ENCODE data around the gene RAB3D. TPM values are rescaled to one million over a fixed set of nuclear protein-coding genes. Genes with fewer than 3 reads are reported as not detected.

The RAB3D gene
- total RNA-seq, 1 donor from 2014 or later: 33.6 TPM

GRCh38 chr19:11377756-11378155 lies 38.3 kb upstream of the RAB3D start:
- H3K4me1 ChIP-seq: peaks cover 12 to 52% of the 10 kb centered on the region in 2 donors
- intact Hi-C loops (cut with DNase I): no loop called here
- no peak overlapping the region for H3K4me3 ChIP-seq
- H3K27ac ChIP-seq: peak overlapping the region; percentile 63 to 85
- DNase-seq (ENCODE audit: low spot score in 2 of 2): no peak
- no peaks in the 10 kb centered on the region for H3K9me3 ChIP-seq
- H3K27me3 ChIP-seq: no peaks in the 10 kb centered on the region
- no peaks in the 10 kb centered on the region for H3K36me3 ChIP-seq
- TF ChIP-seq CTCF (IDR thresholded peaks at IDR 0.05): no peak

- no peak for DNase-seq (ENCODE audit: low spot score in 2 of 2)
- no peaks in the 10 kb centered on the region for H3K36me3 ChIP-seq
- no peaks in the 10 kb centered on the region for H3K9me3 ChIP-seq
- peaks cover 12 to 51% of the 10 kb centered on the region in 2 donors for H3K4me1 ChIP-seq
- intact Hi-C loops (cut with DNase I): no loop called here
- peak overlapping the region; percentile 63 to 85 for H3K27ac ChIP-seq
- H3K27me3 ChIP-seq: no peaks in the 10 kb centered on the region
- H3K4me3 ChIP-seq: no peak overlapping the region
- no peak for TF ChIP-seq CTCF (IDR thresholded peaks at IDR 0.05)
Observed at GRCh38 chr19:11377237-11377636, 37.8 kb upstream of the RAB3D start.

GRCh38 chr19:11375143-11375948 lies 35.9 kb upstream of the RAB3D start:
- no peaks in the 10 kb centered on the region for H3K36me3 ChIP-seq
- intact Hi-C loops (cut with DNase I): loop anchor here (2.0 kb wide), 2 partner anchors 81 to 107 kb away; no protein-coding TSS in a partner anchor
- H3K9me3 ChIP-seq: no peaks in the 10 kb centered on the region
- TF ChIP-seq CTCF (IDR thresholded peaks at IDR 0.05): no peak
- H3K27ac ChIP-seq: peak overlapping the region; percentile 85 to 94
- peak overlapping the region; percentile 61 to 64 for H3K4me3 ChIP-seq
- peak in 1 of 2 donors; percentile 81 for DNase-seq (ENCODE audit: low spot score in 2 of 2)
- no peaks in the 10 kb centered on the region for H3K27me3 ChIP-seq
- peaks cover 5 to 40% of the 10 kb centered on the region in 2 donors for H3K4me1 ChIP-seq

- Histone ChIP-seq H3K9me3 (no peaks in the 10 kb centered on the region), H3K27me3 (no peaks in the 10 kb centered on the region), H3K27ac (peak within 1 kb of the TSS; percentile 93 to 94), H3K36me3 (no peaks in the 10 kb centered on the region), H3K4me3 (peak within 1 kb of the TSS; percentile 64 to 65), H3K4me1 (peaks cover 3 to 39% of the 10 kb centered on the region in 2 donors)
- no peak for TF ChIP-seq CTCF (IDR thresholded peaks at IDR 0.05)
- intact Hi-C loops (cut with DNase I): loop anchor here (1.0 to 2.0 kb wide), 4 partner anchors 28 to 108 kb away; partner anchors contain the start of genes CCDC159, ODAD3, PRKCSH and TMEM205
- DNase-seq (ENCODE audit: low spot score in 2 of 2): peak; percentile 98 to 99
Observed at GRCh38 chr19:11374433-11375142, 35.1 kb upstream of the RAB3D start, which contains the start of gene SWSAP1. Gene SWSAP1 (plus strand): TSS chr19:11374666. CDS start chr19:11374681, 15 bp downstream.

- no peak for DNase-seq (ENCODE audit: low spot score in 2 of 2)
- H3K4me3 ChIP-seq: peak overlapping the region; percentile 64 to 65
- H3K27ac ChIP-seq: peak overlapping the region; percentile 93 to 94
- H3K9me3 ChIP-seq: no peaks in the 10 kb centered on the region
- TF ChIP-seq CTCF (IDR thresholded peaks at IDR 0.05): no peak
- no peaks in the 10 kb centered on the region for H3K27me3 ChIP-seq
- peaks cover 3 to 36% of the 10 kb centered on the region in 2 donors for H3K4me1 ChIP-seq
- no peaks in the 10 kb centered on the region for H3K36me3 ChIP-seq
- intact Hi-C loops (cut with DNase I): loop anchor here (1.0 to 2.0 kb wide), 4 partner anchors 28 to 109 kb away; partner anchors contain the start of genes CCDC159, ODAD3, PRKCSH and TMEM205
Observed at GRCh38 chr19:11373885-11374432, 34.5 kb upstream of the RAB3D start.

All from ascending aorta (tissue), 2 donors.